HFFc6 (cell line): ENCODE measurements around the gene S100A4. TPM values are rescaled to one million over a fixed set of nuclear protein-coding genes. Genes with fewer than 3 reads are reported as not detected.
A peak's percentile ranks its signal among the peaks of the same experiment; 100 is the strongest.

Experiments used
- DNase-seq: peaks from one replicate; pipeline ENCODE4 v3.0.0-alpha.2; 2018
- H3K27ac Mint-ChIP-seq: 2 replicates; pipeline ENCODE4 v1.8.0; 2020; ENCODE audit warnings: mild to moderate bottlenecking, mixed read lengths
- H3K27me3 Mint-ChIP-seq: 2 replicates; pipeline ENCODE4 v1.8.0; 2021; ENCODE audit warnings: mild to moderate bottlenecking, moderate library complexity, mixed read lengths; ENCODE audit not compliant: insufficient read depth
- H3K36me3 Mint-ChIP-seq: 2 replicates; pipeline ENCODE4 v1.8.0; 2021; ENCODE audit warnings: low read depth, mixed read lengths
- H3K4me1 Mint-ChIP-seq: 2 replicates; pipeline ENCODE4 v1.8.0; 2020; ENCODE audit warnings: low read depth, mixed read lengths
- H3K4me3 Mint-ChIP-seq: 2 replicates; pipeline ENCODE4 v1.8.0; 2020; ENCODE audit warnings: mild to moderate bottlenecking, moderate library complexity, mixed read lengths
- H3K9me3 Mint-ChIP-seq: 2 replicates; pipeline ENCODE4 v1.8.0; 2020; ENCODE audit warnings: mild to moderate bottlenecking, mixed read lengths
- total RNA-seq, 6 experiments: library from RNA; stranded (reverse); fragmentation: NEBNext Ultra II Directional; extraction: Animal tissue kit (Norgen Biotek cat#: 25700); gene quantifications; 2 replicates in 1 of 6; 3 replicates in 5 of 6; pipeline ENCODE4 v1.2.3, GENCODE V29; 2021
- TF ChIP-seq, protein P1 (sequence below): fragments of 200-600 bp; sonication (generic); IDR thresholded peaks from 2 replicates; pipeline ENCODE4 v1.5.0; 2021; ENCODE audit warnings: antibody characterized with exemption, mild to moderate bottlenecking

The S100A4 gene
- total RNA-seq, 6 experiments from 2014 or later: 394 to 846 (median 814) TPM

DNA sequence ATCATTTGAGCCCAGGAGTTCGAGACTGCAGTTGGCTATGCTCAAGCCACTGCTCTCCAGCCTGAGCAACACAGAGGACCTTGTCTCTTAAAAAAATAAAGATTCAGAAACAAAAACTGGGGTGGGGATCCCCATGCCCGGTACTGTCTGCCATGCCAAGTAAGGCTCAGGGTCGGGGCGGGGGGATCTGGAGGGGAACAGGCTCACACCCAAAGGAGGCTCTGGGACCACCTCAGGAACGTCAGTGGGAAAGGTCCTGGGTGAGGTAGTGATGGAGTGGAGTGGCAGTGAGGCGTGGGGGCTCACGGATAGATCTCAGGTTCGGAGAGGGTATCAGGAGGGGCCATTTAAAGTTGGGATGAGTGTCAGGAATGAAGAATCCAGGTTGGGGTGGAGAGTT is 765 bp upstream of the S100A4 start:
- peaks cover 26% of the 10 kb centered on the region; the same call in 1 of the 2 replicates for H3K36me3 Mint-ChIP-seq
- H3K9me3 Mint-ChIP-seq: no peaks in the 10 kb centered on the region
- TF ChIP-seq, protein P1, sequence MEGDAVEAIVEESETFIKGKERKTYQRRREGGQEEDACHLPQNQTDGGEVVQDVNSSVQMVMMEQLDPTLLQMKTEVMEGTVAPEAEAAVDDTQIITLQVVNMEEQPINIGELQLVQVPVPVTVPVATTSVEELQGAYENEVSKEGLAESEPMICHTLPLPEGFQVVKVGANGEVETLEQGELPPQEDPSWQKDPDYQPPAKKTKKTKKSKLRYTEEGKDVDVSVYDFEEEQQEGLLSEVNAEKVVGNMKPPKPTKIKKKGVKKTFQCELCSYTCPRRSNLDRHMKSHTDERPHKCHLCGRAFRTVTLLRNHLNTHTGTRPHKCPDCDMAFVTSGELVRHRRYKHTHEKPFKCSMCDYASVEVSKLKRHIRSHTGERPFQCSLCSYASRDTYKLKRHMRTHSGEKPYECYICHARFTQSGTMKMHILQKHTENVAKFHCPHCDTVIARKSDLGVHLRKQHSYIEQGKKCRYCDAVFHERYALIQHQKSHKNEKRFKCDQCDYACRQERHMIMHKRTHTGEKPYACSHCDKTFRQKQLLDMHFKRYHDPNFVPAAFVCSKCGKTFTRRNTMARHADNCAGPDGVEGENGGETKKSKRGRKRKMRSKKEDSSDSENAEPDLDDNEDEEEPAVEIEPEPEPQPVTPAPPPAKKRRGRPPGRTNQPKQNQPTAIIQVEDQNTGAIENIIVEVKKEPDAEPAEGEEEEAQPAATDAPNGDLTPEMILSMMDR: no peak
- H3K27ac Mint-ChIP-seq: peak overlapping the region; percentile 95
- peaks cover 100% of the 10 kb centered on the region for H3K4me1 Mint-ChIP-seq
- peak overlapping the region; percentile 93 for H3K4me3 Mint-ChIP-seq
- DNase-seq: no peak
- H3K27me3 Mint-ChIP-seq: peaks cover 5% of the 10 kb centered on the region

DNA sequence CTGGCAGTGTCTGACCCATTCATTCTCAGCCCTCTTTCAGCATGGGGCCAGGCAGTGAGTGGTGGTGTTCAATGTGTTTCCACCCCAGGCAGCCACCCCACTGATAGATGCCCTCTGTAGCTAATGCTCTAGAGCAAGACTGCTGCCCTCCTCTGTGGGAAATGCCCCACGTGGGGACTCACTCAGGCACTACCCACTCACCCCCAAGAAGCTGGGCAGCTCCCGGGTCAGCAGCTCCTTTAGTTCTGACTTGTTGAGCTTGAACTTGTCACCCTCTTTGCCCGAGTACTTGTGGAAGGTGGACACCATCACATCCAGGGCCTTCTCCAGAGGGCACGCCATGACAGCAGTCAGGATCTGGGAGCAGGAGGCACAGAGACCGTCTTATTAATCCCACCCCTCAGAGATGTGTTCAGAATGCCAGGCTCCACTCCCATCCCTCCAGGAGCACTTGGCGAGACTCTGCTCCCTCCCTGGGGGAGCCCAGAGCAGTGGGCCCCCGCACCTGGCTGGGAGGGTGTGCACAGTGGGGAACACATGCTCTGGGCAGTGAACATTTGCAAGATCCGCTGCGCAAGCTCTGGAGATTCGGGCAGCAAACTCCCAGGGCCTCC is 1.0 kb downstream of the S100A4 start:
- TF ChIP-seq, protein P1: no peak
- Mint-ChIP-seq H3K27ac (peak overlapping the region; percentile 95), H3K36me3 (peaks cover 26% of the 10 kb centered on the region; the same call in 1 of the 2 replicates), H3K9me3 (no peaks in the 10 kb centered on the region), H3K4me3 (peak overlapping the region; percentile 93), H3K27me3 (peaks cover 5% of the 10 kb centered on the region), H3K4me1 (peaks cover 100% of the 10 kb centered on the region)
- DNase-seq: no peak

DNA sequence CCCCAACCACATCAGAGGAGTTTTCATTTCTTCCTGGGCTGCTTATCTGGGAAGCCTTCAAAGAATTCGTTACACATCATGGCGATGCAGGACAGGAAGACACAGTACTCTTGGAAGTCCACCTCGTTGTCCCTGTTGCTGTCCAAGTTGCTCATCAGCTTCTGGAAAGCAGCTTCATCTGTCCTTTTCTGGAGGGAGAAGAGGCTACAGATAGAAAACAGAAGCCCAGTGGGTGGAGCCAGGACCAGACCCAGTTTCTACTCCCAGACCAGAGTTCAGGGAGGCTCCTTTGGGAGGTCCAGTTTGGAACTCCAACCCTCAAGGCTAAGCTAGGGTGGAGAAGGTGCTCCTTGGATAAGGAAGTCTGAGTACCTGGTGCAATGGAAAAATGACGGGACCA is 1.9 kb downstream of the S100A4 start:
- TF ChIP-seq, protein P1: no peak
- peaks cover 99% of the 10 kb centered on the region for H3K4me1 Mint-ChIP-seq
- peaks cover 26% of the 10 kb centered on the region; the same call in 1 of the 2 replicates for H3K36me3 Mint-ChIP-seq
- peak overlapping the region; percentile 95 for H3K27ac Mint-ChIP-seq
- peak overlapping the region; percentile 93 for H3K4me3 Mint-ChIP-seq
- no peaks in the 10 kb centered on the region for H3K9me3 Mint-ChIP-seq
- peaks cover 4% of the 10 kb centered on the region for H3K27me3 Mint-ChIP-seq
- DNase-seq: no peak

DNA sequence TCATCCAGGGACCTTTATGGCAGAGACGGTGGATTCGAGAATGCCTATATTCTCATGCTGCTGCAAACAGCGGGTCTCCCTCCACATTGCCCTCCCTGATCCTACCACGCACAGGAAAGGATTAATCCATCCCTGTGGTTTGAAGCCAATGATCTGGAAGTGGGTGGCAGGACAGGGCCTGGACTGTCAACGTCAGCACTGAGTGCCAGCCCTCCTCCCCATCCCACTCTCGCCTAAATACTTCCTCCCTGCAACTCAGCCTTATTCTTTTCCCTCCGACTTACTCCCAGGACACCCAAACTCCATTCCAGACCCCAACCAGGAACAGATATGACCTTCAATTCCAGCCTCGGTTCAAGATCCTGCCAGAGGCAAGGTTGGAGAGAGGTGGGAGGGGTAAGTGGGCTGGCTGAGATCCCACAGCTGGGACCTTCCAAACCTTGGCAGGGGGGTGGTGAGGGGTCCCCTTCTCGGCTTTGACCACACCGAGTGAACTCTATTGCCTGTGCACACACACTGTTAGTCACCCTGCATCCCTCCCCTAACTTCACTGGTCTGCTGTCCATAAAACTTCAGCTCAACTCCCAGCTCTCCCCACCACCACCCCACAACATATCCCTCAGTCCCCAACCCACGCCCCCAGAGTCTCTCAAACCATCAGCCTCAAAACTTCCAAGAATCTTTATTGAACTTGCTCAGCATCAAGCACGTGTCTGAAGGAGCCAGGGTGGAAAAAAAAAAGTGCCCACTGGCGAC is 2.5 kb downstream of the S100A4 start:
- Mint-ChIP-seq H3K27ac (peak overlapping the region; percentile 95), H3K36me3 (peaks cover 26% of the 10 kb centered on the region; the same call in 1 of the 2 replicates), H3K4me1 (peaks cover 99% of the 10 kb centered on the region), H3K4me3 (peak overlapping the region; percentile 93), H3K27me3 (peaks cover 4% of the 10 kb centered on the region), H3K9me3 (no peaks in the 10 kb centered on the region)
- DNase-seq: no peak
- TF ChIP-seq, protein P1: no peak

DNA sequence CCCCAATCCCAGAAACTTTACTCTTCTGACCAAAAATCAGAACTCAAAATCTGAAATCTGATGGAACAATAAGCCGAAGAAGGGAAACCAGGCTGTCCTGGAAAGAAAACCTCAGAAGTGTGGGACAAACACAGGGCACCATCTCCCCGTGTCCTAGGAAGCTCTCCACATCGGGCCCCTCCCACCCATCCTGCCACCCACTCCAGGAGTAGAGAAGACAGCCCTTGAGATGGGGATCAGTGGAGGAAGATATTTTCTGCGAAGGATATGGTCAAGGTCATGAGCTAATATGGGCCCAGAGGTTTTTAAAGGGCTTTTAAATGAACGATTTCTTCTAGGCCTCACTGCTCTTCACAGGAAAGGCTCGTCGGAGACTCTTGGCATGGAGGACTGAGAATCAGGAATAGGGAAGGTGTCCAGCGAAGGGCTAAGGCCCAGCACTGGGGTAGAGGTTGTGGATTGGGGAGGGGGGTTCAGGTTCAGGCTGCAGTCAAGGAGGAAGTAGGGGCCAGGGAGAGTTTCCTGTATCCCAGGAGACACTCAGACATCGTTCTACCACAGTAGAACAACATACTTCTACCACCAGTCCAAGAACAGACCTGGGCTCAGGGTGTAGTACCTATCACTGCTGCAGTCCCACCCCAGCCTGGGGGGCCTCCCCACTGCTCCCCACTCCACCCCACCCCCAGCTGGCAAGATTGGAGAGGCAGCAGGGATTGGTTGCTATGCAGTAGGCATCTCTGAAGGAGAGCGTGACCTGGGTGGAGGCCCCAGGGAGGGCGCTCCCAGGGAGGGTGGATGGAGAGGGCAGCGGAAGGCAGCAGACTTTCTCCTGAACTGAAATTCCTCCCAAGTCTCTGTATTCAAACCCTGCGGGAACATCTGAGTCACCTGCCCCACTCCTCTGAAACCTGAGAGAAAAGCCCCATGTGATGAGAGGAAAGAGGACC is 3.7 kb downstream of the S100A4 start:
- no peak for DNase-seq
- H3K36me3 Mint-ChIP-seq: peaks cover 26% of the 10 kb centered on the region; the same call in 1 of the 2 replicates
- no peak overlapping the region for H3K4me3 Mint-ChIP-seq
- H3K9me3 Mint-ChIP-seq: no peaks in the 10 kb centered on the region
- peaks cover 4% of the 10 kb centered on the region for H3K27me3 Mint-ChIP-seq
- TF ChIP-seq, protein P1: no peak
- H3K27ac Mint-ChIP-seq: peak overlapping the region; percentile 95
- peaks cover 97% of the 10 kb centered on the region for H3K4me1 Mint-ChIP-seq
